HepG2 (cell line): ENCODE results near the gene RAPGEFL1. TPM values are rescaled to one million over a fixed set of nuclear protein-coding genes. Genes with fewer than 3 reads are reported as not detected.

Source experiments
- ATAC-seq: fragments of 200-7000 bp; cut with Tn5 transposase; 3 replicates; pipeline ENCODE4 v1.9.1; 2020; ENCODE audit warnings: mild to moderate bottlenecking, moderate library complexity
- BruUV-seq: library from RNA; stranded (reverse); fragments of 400-500 nt; replicated peaks from 2 replicates; lab custom pipeline; 2021; lab: Mats Ljungman, UMichigan
- CTCF ChIA-PET: fragments of 300-600 bp; formaldehyde crosslinking; extraction: SDS; loops from one replicate; lab custom pipeline; 2021; ENCODE audit warnings: low total read pairs, inconsistent platforms, low intra/inter-chr PET ratio; lab: Yijun Ruan, JAX
- POLR2A ChIA-PET: fragments of 350-600 bp; sonication (Branson Sonifier 250); formaldehyde crosslinking; loops from one replicate; lab custom pipeline; 2020; ENCODE audit warnings: antibody characterized with exemption, inconsistent platforms; lab: Yijun Ruan, JAX
- DNase-seq: peaks from one replicate; pipeline ENCODE4 v3.0.0-alpha.2; 2015; ENCODE audit warnings: low spot score
- FAIRE-seq: peaks from 3 replicates; lab custom pipeline; 2011; peaks lifted over from hg19 to GRCh38; lab: Jason Lieb, UNC
- H2AFZ ChIP-seq: one replicate; pipeline ENCODE4 v1.6.1; 2011; ENCODE audit warnings: low read length, inconsistent platforms
- H3K27ac ChIP-seq: fragments of 300-600 bp; 3 replicates; pipeline ENCODE4 v1.8.0; 2011; ENCODE audit warnings: mixed run types, mild to moderate bottlenecking, mixed read lengths, low read length, inconsistent platforms; ENCODE audit not compliant: insufficient read depth; ENCODE audit errors: extremely low read length
- H3K27me3 ChIP-seq, 2 experiments: fragments of 200-600 bp in 1 of 2; 2 replicates in 1 of 2; 3 replicates in 1 of 2; pipeline versions ENCODE4 v1.6.0 to v1.8.0; 2011; ENCODE audit warnings: low read length in 2 of 2, mild to moderate bottlenecking in 2 of 2, moderate library complexity in 2 of 2, inconsistent platforms in 1 of 2; ENCODE audit not compliant: insufficient read depth in 2 of 2, control insufficient read depth in 1 of 2
- H3K36me3 ChIP-seq, 2 experiments: fragments of 200-600 bp in 1 of 2; replicated peaks in 1 of 2; 2 replicates in 1 of 2; 3 replicates in 1 of 2; pipeline versions ENCODE4 v1.5.1 to v1.8.0; 2011; ENCODE audit warnings: low read length in 2 of 2, inconsistent platforms in 1 of 2; ENCODE audit not compliant: insufficient read depth in 2 of 2, control insufficient read depth in 1 of 2
- H3K4me1 ChIP-seq: 2 replicates; pipeline ENCODE4 v1.5.1; 2012; ENCODE audit warnings: low read length, inconsistent platforms; ENCODE audit not compliant: insufficient read depth
- H3K4me2 ChIP-seq: 2 replicates; pipeline ENCODE4 v1.6.0; 2011; ENCODE audit warnings: low read depth, low read length, inconsistent platforms
- H3K4me3 ChIP-seq, 3 experiments: fragments of 200-600 bp in 1 of 3; sonication (generic), shearing (Covaris generic) in 1 of 3; replicated peaks in 1 of 3; 2 replicates each; pipeline ENCODE4 v1.5.1; 2011 to 2016; ENCODE audit warnings: low read length in 3 of 3, inconsistent platforms in 2 of 3, low read depth in 2 of 3, mild to moderate bottlenecking in 2 of 3, control low read depth in 1 of 3, mixed read lengths in 1 of 3; ENCODE audit not compliant: insufficient read depth in 1 of 3
- H3K79me2 ChIP-seq: one replicate; pipeline ENCODE4 v1.6.1; 2011; ENCODE audit warnings: low read length, inconsistent platforms; ENCODE audit not compliant: insufficient read depth
- H3K9ac ChIP-seq: 2 replicates; pipeline ENCODE4 v1.6.0; 2011; ENCODE audit warnings: mild to moderate bottlenecking, low read depth, low read length, inconsistent platforms; ENCODE audit not compliant: insufficient read depth
- H3K9me3 ChIP-seq: 2 replicates; pipeline ENCODE4 v1.5.1; 2012; ENCODE audit warnings: mild to moderate bottlenecking, low read length
- H4K20me1 ChIP-seq: 2 replicates; pipeline ENCODE4 v1.6.0; 2011; ENCODE audit warnings: inconsistent platforms, mild to moderate bottlenecking, low read length, moderate library complexity; ENCODE audit not compliant: insufficient read depth
- KDM2A ChIP-seq: sonication (generic); formaldehyde crosslinking; IDR thresholded peaks from 2 replicates; pipeline ENCODE4 v1.4.0; 2020; ENCODE audit warnings: low read depth, missing genetic modification reagents, borderline replicate concordance
- WGBS: methylation state at CpG from one replicate; pipeline ENCODE4 v1.1.6; 2017; ENCODE audit warnings: low lambda C conversion rate; 5-methylcytosine and 5-hydroxymethylcytosine counted together
- in situ Hi-C: cut with HindIII; loops from 2 replicates; pipeline ENCODE4 v1.10.0; 2017; ENCODE audit warnings: low pct_unique_long_range_greater_than_20kb; ENCODE audit not compliant: extremely low pct_ligation_motif_present
- intact Hi-C: fragments of 100-400 bp; cut with micrococcal nuclease; formaldehyde crosslinking; loops from one replicate; pipeline ENCODE4 v1.10.0; 2022; ENCODE audit not compliant: unreplicated experiment
- polyA plus RNA-seq, 8 experiments: library from polyadenylated mRNA; depleted of rRNA in 3 of 8; stranded (reverse) in 7 of 8; unstranded in 1 of 8; fragments of >200 nt; fragmentation: Illumina TruSeq in 4 of 8; extraction: Trizol in 4 of 8; gene quantifications; 2 replicates each; pipeline versions ENCODE4 v1.2.1 to v1.2.3, GENCODE V29; 2011 to 2016; ENCODE audit warnings: low read depth in 4 of 8, missing spikeins in 1 of 8, mixed read lengths in 1 of 8; ENCODE audit not compliant: insufficient read depth in 1 of 8
- total RNA-seq, 5 experiments: library from RNA; depleted of rRNA; stranded (reverse); fragments of >200 nt; fragmentation: Illumina TruSeq; extraction: Trizol; gene quantifications; 2 replicates each; pipeline ENCODE4 v1.2.3, GENCODE V29; 2016; ENCODE audit warnings: low read depth in 1 of 5
- TF ChIP-seq, protein P1 (sequence below): sonication (generic); formaldehyde crosslinking; conservative IDR thresholded peaks from 2 replicates; pipeline ENCODE4 v1.4.0; 2020; ENCODE audit warnings: mild to moderate bottlenecking, missing genetic modification reagents, moderate library complexity

The RAPGEFL1 gene
- total and polyA plus RNA-seq, 2 of the 13 experiments (the other 11 are each of a cell fraction or from before 2014, with no cell fraction given) = 4.5 to 7.8 TPM

DNA sequence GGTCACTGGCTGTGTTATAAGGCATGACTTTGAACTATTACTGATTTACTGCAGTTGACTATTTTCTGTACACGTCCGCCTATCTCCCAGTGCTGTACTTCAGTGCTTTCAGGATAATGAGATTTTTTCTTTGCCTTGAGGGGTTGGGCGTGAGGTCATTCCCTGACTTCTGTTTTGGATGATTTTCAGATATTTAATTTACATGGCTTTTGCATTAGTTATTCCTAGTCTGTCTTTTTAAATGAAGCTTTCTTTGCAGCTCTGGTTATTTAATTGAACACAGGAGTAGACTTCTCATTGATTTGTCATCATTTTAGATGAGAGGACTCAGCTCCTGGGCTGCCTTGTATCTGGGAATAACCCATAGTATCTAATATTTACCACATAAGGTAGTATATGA, 65.5 kb downstream of the RAPGEFL1 start (continued):
- no peak for TF ChIP-seq KDM2A (CRISPR knock-in tag)

DNA sequence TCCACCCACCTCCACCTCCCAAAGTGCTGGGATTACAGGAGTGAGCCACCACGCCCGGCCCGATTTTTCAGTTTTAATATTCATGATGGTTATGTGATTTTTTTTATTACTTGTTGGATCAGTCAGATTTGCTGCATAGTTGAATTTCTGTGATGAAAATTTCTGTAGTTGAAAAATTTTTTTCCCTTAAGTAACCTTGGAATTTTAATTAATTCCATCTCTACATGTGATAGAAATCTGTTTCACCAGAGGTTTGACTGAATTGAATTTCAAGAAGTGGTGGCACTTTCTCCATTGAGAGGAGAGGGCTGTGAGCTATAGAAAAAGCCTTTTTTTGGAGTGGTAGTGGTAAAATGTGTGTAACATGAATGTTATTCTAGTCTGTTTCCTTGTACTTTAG, 66.5 kb downstream of the RAPGEFL1 start:
- Histone ChIP-seq H3K79me2 (peaks cover 64% of the 10 kb centered on the region), H3K9ac (no peak overlapping the region), H3K36me3 (peaks cover 3 to 6% of the 10 kb centered on the region in 2 experiments; a peak in 4 of 5 replicates), H3K27ac (no peak overlapping the region), H3K9me3 (no peaks in the 10 kb centered on the region), H3K4me3 (no peak overlapping the region), H4K20me1 (no peaks in the 10 kb centered on the region), H3K27me3 (no peaks in the 10 kb centered on the region), H2AFZ (no peak overlapping the region), H3K4me2 (no peak overlapping the region), H3K4me1 (no peaks in the 10 kb centered on the region)
- intact Hi-C loops = no loop called here
- ChIA-PET POLR2A (interaction anchor here (1.6 kb wide), 1 partner anchor 25 kb away, joined by 5 read pairs; the partner anchor contains the start of gene WIPF2), CTCF (no interaction called here)
- BruUV-seq = no TSS peak
- no peak for ATAC-seq
- in situ Hi-C loops = no loop called here
- no peak for DNase-seq
- WGBS = 99% methylated on average over 3 of the region's 3 CpGs
- no peak for FAIRE-seq
- TF ChIP-seq, protein P1, sequence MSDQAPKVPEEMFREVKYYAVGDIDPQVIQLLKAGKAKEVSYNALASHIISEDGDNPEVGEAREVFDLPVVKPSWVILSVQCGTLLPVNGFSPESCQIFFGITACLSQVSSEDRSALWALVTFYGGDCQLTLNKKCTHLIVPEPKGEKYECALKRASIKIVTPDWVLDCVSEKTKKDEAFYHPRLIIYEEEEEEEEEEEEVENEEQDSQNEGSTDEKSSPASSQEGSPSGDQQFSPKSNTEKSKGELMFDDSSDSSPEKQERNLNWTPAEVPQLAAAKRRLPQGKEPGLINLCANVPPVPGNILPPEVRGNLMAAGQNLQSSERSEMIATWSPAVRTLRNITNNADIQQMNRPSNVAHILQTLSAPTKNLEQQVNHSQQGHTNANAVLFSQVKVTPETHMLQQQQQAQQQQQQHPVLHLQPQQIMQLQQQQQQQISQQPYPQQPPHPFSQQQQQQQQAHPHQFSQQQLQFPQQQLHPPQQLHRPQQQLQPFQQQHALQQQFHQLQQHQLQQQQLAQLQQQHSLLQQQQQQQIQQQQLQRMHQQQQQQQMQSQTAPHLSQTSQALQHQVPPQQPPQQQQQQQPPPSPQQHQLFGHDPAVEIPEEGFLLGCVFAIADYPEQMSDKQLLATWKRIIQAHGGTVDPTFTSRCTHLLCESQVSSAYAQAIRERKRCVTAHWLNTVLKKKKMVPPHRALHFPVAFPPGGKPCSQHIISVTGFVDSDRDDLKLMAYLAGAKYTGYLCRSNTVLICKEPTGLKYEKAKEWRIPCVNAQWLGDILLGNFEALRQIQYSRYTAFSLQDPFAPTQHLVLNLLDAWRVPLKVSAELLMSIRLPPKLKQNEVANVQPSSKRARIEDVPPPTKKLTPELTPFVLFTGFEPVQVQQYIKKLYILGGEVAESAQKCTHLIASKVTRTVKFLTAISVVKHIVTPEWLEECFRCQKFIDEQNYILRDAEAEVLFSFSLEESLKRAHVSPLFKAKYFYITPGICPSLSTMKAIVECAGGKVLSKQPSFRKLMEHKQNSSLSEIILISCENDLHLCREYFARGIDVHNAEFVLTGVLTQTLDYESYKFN (CRISPR knock-in tag) = no peak
